ENCODE measurements around the gene MRTO4.

DNA sequence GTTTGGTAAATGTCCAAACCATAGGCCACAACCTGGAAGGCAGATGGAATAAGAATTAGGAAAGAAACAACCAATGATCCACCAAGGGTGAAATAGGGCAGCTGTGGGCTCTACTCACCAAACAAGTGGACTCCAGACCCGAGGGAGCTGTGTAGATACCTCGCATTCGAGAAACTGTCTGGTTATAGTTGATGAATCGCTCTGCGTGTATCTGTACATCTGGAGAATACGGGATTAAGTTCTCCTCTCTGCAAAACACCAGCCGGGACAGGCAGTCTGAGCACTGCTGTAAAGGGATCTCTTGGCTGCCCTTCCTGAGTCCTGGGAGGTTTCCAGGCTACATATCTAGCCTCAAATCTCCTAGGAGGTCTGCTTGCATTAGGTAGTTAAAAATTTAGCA is 32.2 kb upstream of the MRTO4 start:
- TF ChIP-seq ZNF274 (IDR thresholded peaks at IDR 0.05; ENCODE audit: low read length): no peak
- no peak for TF ChIP-seq ZNF274 (tag by site-specific recombination; IDR thresholded peaks at IDR 0.05; ENCODE audit: borderline replicate concordance)
- no peak for TF ChIP-seq ZNF391 (tag by site-specific recombination; IDR thresholded peaks at IDR 0.05; ENCODE audit: borderline replicate concordance, low read depth)
- TF ChIP-seq ZXDB (tag by site-specific recombination; IDR thresholded peaks at IDR 0.05): no peak
- no peak for TF ChIP-seq ZNF707 (tag by site-specific recombination; IDR thresholded peaks at IDR 0.05)

Measured in HEK293 (cell line).